Inferior parietal cortex (tissue), 1 donor: ENCODE data around the gene XRCC5.

Experiments
- DNase-seq: peaks from one replicate; pipeline ENCODE4 v3.0.0-alpha.2; 2016; ENCODE audit errors: extremely low spot score

XRCC5 gene

DNA sequence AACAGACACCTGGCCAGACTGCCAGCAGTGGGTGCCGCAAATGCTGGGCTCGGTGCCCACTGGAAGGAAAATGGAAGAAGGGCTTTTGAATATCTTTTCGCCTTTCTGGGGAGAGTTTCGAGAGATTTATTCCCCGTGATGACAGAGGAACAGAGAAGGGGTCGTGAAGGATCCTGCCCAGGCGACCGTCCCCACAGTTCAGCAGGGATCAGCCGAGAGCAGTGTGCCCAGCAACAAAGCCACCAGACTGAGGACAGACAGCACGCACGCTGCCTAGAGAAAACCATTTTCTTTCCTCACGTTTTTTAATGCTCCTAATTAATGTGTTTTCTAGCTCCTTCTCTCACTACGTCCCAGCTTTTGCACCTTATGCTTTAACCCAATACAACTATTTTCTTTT, 47.7 kb downstream of the XRCC5 start:
- no peak for DNase-seq

DNA sequence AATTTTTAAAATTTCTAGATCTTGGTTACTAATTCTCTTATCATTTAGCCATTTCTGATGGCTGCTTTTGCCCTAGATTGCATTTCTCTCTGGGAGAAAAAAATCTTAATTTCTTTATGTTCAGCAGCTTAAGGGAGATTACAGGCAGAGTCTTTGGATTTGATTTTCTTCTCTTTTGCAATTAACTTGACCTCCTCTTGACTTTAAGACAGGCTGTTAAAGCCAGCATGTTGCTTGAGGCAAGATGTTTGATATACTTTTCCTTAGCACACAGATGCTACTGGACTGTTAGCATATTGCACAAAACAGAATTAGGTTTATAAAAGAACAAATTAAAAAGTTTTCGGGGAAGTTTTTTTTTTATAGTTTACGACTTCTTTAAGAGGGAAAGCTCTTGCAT, 50.0 kb downstream of the XRCC5 start:
- DNase-seq: no peak

DNA sequence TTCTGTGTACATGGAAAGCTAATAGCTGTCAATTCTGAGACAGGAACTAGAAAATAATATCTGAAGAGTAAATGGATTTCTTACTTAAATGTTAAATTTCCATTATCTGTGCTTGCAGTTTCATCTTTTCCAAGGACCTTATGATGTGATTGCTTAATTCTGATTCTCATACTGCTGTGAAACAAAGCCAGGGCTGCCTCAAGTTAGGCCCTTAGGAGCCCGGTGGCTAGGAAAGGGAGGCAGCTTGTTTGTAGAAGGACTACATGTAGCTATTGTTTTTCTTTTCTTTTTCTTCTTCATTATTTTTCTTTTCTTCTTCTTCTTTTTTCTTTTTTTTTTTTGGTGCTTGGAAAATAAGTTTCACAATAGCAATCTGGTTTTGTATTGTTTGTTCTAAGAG, 50.5 kb downstream of the XRCC5 start:
- no peak for DNase-seq

DNA sequence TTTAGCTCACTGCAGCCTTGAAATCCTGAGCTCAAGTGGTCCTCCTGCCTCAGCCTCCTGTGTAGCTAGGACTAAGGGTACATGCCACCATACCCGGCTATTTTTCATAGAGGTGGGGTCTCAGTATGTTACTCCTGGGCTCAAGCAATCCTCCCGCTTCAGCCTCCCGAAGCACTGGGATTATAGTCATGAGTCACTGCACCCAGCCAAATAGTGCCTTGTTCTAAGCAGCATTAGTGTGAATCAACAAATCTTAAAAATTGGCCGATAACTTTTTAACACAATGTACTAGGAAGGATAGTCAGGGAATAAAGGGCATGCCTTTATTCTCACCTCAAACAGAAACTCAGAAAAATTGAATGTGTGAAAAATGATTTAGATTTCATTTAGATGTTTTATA, 51.6 kb downstream of the XRCC5 start:
- DNase-seq: no peak

DNA sequence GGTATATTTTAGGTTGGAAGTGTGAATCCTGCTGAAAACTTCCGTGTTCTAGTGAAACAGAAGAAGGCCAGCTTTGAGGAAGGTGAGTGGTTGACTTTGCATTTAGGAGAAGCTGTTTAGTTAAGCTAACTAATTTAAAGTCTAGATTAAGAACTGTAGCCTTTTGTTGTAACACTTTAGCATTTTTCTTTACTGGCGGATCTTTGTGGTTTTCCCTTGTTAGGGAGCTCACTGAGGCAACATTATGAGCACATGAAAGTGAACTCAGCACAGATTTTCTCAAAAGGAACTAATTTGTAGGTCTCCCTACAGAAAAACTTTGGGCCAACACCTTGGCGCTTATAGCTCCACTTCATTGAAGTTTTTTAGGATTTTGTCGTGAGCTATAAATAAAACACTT, 52.8 kb downstream of the XRCC5 start:
- no peak for DNase-seq

DNA sequence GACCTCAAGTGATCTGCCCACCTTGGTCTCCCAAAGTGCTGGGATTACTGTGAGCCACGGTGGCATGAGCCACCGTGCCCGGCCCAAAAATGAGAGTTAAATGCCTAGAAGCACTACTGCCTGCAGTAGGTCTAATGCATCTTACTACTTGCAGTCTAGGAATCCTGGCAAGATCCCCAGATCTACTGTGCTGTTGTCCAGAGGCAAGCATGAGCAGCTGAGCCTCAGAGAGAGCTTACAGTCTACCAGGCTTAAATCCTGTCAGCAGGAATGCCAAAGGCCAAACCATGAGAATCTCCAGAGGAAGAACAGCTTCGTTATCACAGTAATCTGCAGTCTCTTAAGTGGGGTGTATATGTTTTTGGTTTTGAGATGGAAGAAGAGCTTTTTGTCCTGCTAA, 54.4 kb downstream of the XRCC5 start:
- no peak for DNase-seq

DNA sequence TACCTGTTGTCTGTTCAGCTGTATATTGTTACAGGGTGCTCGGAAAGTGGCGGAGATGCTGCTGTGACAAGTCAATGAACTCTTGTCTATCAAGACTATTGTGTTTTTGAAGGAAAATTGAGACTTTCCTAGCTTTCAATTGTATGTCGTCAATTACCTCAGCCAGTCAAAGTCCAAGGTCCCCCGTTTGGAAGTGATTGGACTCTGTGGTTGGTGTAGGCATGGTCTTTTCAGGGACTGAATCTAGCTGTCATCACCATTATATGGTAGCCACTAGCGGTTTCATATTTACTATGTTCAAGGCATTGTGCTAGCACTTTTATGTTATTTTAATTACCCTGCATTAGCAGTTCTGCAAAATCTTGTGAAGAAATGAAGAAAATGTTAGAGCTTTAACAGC, 54.9 kb downstream of the XRCC5 start:
- no peak for DNase-seq

DNA sequence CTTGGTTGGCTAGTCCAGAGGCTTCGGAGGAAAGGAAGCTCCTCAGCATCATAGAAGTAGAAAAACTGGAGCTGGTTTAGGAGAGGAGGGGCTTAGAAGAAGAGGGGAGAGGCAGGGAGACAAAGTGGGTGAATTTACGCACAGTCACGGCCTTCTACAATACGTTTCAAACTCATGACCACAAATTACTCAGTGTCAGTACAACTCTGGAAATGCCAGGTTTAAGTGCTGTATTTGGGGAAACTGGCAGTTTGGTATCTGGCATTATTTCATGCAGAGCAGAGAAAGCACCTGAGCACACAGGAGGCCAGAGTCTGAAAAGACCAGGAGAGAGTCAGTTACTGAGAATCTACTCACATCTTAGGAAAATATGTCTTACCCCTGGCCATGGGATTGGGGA, 55.4 kb downstream of the XRCC5 start:
- DNase-seq: no peak

DNA sequence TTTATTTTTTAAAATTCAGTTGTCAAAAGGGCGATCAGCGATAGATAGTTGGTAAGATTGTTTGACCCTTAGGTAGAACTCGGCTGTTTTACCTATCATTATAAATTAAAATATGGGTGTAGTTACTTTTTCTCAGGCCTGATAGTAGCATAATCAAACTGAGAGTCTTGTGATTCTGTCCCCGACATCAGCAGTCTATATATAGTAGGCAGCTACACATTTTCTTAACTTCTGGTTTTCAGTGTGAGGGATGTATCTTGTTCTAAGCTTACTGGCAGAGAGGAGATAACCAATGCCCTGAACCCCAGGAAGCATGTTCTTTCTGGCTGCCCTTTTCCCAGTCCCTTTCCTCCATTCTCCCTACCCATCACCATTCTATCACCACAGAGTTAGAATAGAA, 56.6 kb downstream of the XRCC5 start:
- no peak for DNase-seq

DNA sequence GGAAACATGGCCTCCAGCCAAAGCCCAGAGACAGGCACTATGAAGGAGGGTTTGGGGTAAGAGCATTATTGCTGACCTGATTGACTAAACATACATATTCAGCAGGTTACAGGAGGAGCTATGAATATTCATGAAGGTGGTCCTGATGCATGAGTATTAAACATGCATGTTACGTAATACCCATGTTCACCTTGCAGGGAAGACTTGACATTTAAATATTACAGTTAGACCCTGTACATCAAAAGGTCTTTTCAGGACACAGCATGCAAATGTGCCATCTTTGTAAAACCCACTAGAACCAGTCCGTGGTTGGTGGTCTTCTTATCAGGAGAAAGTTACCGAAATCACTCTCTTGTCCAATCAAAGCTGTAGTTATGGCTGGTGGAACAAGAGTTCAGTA, 59.9 kb downstream of the XRCC5 start:
- DNase-seq: no peak

DNA sequence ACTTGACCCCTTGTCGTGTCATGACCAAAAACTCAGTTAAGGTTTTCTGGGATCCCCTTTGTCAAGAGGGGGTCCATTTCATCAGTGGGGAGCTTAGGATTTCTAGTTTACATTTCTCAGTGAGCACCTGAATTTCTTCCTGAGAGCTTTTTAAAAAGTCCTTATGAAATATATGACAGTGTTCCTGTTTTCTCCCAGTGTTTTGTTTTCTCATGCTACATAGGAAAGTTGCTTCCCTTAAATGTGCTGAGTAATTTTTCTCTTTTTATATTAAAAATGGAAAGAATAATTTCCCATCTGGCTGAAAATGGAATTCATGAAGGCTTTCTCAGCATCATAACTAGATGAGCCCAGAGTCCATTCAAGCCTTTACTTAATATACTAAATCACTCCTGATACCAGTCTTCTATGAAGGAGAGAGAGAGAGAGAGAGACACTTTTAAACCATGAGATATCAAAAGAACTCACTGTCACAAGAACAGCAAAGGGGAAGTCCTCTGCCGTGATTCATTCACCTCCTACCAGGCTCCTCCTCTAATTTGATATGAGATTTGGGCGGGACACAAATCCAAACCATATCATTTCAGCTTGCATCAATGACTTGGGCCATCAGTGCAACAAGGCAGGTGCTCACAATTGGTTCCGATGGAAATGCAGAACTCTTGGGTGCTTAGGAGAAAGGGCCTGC, 61.1 kb downstream of the XRCC5 start:
- no peak for DNase-seq

DNA sequence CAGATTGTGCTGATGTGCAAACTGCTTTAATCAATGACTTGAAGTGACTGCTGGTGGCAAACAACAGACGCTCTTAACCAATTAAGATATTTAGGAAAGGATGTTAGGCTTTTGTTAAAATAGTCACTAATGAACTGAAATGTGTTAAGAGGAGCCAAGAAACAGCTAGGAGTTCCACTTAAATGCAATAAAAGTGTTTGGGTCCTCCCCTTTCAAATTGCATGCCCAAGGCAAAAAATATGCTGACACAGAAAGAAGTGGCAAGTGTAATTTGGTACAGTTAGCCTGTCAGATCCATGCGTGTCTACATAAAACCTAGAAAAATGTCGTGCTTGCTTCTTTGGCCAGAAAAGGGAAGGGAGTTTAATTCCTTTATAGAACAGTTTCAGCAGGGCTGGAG, 61.9 kb downstream of the XRCC5 start:
- DNase-seq: no peak

DNA sequence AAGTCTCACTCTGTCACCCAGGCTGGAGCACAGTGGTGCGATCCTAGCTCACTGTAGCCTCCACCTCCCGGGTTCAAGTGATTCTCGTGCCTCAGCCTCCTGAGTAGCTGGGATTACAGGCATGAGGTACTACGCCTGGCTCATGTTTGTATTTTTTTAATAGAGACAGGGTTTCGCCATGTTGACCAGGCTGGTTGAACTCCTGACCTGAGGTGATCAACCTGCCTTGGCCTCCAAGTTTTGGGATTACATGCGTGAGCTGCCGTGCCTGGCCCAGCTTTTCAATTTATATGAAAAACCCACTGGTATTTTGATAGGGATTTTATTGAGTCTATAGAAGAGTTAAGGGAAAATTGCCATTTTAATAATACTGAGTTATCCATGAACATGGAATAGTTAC, 63.3 kb downstream of the XRCC5 start:
- no peak for DNase-seq

DNA sequence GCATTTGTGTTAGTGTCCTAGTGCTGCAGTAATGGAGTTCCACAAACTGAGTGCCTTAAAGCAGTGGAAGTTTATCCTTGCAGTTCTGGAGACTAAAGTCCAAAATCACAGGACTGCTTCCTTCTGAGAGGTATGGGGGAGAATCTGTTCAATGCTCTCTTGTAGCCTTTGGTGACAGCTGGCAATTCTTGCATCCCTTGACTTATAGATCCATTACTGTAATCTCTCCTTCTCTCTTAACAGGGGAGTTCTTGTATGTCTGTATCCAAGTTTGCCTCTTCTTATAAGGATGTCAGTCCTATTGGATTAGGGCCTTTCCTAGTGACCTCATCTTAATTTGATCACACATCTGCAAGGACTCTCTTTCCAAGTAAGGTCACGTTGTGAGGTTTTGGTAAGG, 69.9 kb downstream of the XRCC5 start:
- no peak for DNase-seq

DNA sequence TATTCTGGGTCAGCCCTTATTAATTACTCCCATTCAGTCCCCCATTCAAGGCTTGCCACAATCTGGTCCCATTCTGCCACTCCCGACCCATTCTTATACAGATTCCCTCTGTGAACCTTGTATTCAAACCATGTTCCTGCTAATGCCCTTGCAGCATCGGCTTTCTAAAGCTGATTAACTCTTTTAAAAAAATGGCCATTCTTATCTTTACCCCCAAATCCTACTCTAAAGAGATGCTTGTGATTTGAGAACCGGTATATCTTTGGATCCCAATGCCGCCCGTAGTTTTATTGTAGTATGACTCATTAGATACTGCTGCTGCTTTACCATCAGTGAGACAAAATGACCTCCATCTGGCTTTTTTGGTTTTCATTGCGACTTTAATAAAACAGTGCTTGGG, 72.2 kb downstream of the XRCC5 start:
- DNase-seq: no peak

DNA sequence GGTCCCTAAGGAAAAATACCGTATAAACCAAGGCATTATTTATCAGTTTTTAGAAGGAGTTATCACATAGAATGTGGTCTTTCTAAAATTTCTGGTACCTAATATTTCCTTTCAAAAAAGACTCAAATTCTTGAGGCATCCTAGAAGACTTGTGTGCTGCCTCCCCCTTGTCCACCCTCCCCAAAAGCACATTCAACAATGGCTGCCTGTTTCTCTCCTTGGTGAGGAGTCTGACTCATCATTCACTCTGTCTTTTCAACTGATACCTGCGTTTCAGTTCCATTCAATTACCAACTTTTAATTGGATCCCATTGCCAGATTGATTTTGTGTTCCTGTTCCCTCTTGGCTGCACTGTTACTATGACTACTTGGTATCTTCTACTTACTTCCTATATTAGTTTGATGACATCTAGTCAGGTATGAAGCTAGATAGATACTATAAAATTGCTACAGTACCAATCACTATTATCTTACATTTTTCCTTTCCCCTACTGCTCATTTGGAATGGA, 72.9 kb downstream of the XRCC5 start:
- DNase-seq: no peak

DNA sequence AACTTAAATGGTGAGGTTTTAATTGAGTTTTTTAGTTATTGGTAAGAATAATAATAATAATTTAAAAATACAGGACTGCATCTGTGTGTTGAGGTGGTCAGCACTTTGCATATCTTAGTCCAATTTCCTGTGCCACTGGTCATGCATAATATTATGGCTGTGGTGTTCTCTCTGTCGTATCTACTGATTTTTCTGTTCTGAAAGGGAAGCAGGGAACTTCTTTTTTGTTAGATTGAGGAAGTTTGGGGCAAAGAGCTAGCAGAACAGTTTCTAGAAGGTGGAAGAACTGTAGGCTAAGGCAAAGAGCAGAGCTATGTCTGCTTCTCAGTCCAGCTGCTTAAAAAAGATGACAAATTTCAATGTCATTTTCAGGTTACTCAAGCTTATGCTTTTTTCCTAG, 74.3 kb downstream of the XRCC5 start:
- DNase-seq: no peak

DNA sequence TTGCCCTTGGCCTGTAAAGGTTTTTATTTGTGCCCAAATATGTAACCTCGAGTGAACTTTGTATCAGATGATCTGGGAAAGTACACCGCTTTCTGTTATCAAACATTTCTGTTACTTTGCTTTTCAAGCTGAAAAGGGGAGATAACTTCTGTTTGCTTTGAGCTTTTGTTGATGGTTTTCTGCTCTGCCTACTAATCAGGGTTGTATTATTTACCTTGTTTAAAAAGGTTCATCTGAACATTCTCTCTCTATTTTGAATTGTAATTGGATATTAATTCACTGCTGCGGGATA, 79.4 kb downstream of the XRCC5 start:
- DNase-seq: no peak

DNA sequence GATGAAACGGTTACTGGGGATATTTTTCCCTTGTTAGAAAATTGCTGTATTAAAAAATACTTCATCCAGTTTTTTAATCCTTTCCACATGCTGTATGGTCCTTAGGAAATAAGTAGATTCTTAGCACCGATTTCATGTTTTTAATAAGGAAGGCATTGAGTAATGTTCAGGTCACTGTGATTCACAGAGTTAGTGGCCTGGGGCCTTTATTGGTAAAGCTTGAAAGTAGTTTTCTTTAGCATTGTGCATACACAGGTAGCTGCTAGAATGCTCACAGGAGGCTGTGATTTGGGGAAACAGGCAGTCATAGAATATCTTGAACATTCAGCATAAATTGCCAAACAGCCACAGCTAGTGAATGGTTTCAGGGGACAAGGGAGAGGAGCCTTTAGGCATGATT, 79.8 kb downstream of the XRCC5 start:
- DNase-seq: no peak

DNA sequence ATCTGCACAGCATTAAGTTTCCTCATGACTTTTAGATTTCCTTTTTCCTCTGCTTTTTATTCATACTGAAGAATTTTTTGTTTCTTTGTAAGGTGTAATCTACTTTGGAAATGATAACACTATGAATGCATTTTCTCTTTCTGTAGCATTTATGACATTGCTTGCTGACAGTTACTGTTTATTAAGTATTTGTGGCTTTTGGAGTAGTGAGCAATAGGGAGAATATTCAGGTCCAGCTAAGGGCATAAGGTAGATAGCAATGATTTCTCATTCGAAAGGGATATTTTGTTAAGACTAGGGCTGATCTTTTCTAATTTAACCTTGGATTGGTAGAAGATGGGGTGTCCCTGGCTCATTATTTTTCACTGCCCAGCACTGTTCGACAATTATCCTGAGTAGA, 80.3 kb downstream of the XRCC5 start:
- DNase-seq: no peak

DNA sequence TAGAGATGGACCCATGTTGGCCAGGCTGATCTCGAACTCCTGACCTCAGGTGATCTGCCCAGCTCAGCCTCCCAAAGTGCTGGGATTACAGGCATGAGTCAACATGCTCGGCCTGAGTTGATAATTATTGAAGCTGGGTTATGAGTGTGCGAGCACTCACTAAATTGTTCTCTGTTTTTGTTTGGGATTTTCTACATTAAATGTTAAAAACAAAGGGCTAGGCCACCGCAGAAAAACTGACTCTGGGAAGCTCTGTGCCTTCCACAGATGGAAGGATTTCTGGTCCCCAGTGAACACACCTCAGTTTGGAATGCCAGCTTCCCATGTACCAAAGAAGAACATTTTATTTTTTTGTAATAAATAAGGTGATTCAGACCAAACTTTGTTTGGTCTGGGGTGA, 83.0 kb downstream of the XRCC5 start:
- DNase-seq: no peak

DNA sequence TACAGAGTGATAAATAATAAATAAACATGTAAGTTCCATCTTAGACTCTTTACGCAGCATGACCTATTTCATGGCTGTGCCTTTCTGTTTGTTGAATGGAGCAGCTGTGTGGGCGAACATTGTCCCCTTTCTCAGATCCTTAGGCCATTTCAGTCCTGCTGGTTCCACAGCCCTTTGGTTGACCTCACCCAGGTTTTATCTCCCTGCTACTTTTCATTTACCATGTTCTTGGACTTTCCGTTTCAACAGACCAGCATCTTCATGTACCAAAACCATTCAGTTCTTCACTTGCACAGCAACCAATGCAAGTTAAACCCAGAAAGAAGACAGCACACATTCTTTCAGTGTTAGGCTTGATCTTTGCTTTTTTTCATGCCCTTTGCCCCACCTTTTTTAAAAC, 83.8 kb downstream of the XRCC5 start:
- no peak for DNase-seq

DNA sequence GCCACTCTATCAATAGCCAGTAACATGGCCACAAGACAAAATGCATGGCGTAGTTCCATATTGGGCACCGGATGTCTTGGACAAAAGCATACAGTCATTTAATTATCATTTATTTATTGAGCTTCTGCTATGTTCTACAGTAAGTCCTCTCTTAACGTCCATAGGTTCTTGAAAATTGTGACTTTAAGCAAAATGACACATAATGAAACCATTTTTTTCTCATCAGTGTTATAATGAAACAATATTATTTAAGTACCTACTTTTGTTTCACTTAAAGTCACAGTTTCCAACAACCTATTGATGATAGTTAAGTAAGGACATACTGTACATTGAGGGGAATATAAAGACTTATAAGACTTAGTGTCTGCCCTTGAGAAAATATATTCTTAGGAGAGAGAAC, 84.9 kb downstream of the XRCC5 start:
- no peak for DNase-seq

DNA sequence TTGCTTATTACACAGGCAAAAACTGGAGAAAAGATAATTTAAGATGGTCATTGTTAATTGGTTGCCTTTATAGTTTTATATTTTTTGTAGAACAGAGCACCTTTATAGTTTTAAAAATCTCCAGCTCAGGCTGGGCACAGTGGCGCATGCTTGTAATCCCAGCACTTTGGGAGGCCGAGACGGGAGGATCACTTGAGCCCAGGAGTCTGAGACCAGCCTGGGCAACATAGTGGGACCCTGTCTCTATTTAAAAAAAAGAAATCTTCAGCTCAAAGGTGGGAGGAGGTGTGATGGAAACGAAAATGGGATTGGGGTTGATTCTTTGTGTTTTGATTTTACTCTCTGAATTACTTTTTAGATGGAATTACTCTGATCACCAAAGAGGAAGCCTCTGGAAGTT, 85.4 kb downstream of the XRCC5 start:
- DNase-seq: no peak
